GM21390 (cell line): Measurements from ENCODE around the gene MRPL54.

Experiments used
- ATAC-seq: cut with Tn5 transposase; IDR thresholded peaks from one replicate; pipeline ENCODE4 v1.9.1; 2021; ENCODE audit not compliant: unreplicated experiment

Gene MRPL54

DNA sequence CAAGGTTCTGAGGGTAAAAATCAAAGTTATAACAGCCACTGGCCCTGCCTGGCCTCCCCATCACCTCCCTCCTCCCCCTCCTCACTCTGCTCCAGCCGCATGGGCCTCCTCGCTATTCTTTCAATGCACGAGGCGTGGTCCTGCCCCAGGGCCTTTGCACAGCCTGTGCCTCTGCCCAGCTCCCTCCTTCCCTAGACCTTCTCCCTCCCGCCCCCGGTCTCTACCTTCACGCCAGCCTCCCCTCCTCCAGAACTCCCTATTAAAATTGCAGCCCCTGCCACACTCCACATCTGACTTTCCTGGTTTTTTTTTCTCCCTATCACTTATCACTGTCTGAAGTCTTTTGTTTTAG lies 6.2 kb downstream of the MRPL54 start:
- no peak for ATAC-seq

DNA sequence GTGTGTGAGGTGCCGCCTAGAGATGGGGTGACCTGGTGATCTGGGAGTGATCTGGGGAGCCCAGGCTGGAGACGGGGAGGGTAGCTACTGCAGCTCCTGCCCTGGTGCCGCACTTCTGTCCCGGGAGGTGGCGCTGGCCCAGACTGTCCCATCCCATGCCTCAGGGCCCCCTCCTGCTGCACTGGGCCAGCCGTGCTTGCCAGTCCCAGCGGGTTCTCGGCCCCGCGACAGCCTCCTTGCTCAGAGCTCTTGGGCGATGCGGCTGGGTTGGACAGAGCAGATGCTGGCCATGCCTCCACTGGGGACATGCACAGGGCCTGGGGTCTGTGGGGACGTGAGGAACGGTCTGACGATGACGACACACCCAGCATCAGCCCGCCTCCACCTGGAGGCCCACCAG lies 7.0 kb downstream of the MRPL54 start:
- ATAC-seq, result no peak

- ATAC-seq, result no peak
Observed at GRCh38 chr19:3770136-3770999, 7.9 kb downstream of the MRPL54 start.

- no peak for ATAC-seq
Observed at GRCh38 chr19:3771000-3771905, 8.8 kb downstream of the MRPL54 start.

DNA sequence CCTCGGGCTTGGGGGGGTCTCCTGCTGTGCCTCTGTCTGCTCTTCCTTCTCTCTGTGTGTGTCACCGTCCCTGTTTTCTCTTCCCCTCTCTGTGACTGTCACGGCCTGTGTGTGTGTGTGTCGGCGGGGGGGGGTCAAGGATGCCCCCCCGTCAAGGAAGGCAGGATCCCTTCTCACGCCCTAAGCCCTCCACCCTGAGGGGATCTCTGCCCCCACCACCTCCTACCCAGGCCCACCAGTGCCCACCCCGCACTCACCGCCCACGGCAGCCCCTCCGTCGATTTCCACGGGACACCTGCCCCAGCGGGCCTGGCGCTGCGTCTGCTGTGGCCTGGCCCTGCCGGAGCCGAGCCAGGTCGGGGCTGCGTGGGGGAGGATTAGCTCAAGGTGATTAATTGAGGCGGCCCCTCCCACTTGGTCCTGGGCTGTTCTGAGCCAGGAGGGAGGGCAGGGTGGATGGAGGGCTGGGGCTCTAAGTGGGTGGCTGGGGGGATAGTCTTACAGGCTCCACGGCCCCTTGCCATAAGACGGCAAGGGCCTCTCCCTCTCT lies 9.5 kb downstream of the MRPL54 start, which contains the start of gene RAX2:
Gene RAX2, minus strand, starts transcription at position 323 of the 550 bp plus-strand sequence. CDS start 486 bp downstream, outside the sequence.
- ATAC-seq, result no peak

DNA sequence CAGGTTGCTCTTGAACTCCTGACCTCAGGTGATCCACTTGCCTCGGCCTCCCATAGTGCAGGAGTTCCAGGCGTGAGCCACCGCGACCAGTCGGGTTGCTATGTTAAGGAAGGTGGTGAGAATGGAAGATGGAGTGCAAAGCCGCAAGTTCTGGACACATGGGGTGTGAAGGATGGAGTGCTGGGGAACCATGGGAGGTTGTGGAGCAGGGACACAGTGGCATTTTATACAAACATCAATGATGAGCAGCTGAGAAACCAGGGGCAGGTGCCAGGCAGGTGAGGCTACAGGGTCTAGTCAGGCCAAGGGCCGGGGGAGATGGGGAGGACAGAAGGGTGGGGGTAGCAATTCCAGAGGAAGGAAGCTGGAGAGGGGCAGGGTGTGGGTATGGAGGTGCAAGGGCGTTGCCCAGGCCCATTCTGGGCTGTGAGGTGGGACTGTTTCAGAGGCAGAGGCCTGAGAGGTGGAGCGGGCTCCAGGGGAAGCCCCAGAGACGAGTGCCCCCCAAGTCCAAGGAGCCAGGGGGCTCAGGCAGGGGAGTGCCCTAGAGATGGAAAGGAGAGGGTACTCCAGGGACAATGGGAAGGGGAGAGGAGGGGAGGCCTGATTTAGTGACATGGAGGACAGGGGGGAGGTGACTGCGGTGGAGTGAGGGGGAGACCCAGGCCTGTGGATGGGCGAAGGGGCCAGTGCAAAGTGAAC lies 11.5 kb downstream of the MRPL54 start:
- ATAC-seq, result no peak

DNA sequence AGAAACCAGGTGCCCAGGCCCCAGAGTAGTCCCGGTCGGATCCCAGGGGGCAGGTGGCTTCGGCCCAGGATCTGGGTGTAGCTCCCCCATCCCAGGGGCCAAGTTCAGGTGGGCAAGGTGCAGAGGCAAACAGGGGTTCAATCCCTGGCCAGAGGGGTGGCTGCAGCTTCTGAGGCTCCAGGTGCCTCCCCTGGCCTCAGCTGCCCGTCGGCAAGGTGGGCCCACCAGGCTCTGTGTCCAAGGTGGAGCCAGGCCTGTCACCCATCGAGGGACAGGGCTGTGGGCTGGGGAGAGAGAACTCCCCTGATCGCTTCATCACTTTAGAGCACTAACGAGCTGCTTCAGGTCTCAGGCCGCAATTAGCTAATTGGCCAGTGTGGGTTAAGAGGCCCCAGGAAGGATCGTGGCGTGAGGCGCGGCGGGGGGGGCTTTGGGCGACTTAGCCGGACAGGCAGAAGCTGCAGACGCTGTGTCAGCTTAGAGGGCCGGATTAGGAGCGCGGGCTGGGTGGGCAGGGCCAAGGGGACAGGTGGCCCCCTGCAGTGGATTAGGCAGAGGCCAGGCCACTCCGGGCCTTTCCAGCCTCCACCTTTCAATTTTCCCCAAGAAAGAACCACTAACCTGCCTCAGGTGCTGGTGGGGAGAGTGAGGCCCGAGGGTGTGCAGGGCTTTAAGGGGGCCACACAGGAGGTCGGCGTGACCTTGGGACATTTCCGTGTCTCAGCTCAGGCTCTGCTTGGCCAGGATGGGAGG lies 12.3 kb downstream of the MRPL54 start:
- ATAC-seq, result no peak

- no peak for ATAC-seq
Observed at GRCh38 chr19:3775374-3775711, 12.9 kb downstream of the MRPL54 start.

- no peak for ATAC-seq
Observed at GRCh38 chr19:3775831-3776230, 13.3 kb downstream of the MRPL54 start.

DNA sequence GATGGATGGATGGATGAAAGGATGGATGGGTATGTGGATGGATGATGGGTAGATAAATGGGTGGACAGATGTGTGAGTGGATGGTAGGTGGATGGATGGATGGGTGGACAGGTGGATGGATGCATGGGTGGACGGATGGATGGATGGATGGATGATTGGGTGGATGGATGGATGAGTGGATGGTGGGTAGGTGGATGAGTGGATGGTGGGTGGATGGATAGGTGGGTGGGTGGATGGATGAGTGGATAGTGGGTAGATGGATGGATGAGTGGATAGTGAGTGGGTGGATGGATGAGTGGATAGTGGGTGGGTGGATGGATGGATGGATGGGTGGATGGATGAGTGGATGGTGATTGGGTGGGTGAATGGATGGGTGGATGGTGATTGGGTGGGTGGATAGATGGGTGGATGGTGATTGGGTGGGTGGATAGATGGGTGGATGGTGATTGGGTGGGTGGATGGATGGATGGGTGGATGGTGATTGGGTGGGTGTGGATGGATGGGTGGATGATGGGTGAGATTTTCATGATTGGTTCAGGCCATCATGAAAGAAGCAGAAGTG lies 14.1 kb downstream of the MRPL54 start:
- ATAC-seq, result no peak

GRCh38 chr19:3778104-3778867 lies 15.8 kb downstream of the MRPL54 start:
- ATAC-seq, result no peak

- ATAC-seq, result no peak
Observed at GRCh38 chr19:3778899-3779723, 16.6 kb downstream of the MRPL54 start.

GRCh38 chr19:3780786-3781304 lies 18.4 kb downstream of the MRPL54 start:
- no peak for ATAC-seq

GRCh38 chr19:3781603-3782002 lies 19.1 kb downstream of the MRPL54 start:
- no peak for ATAC-seq

- ATAC-seq, result no peak
Observed at GRCh38 chr19:3782330-3782729, 19.8 kb downstream of the MRPL54 start.

- no peak for ATAC-seq
Observed at GRCh38 chr19:3782903-3783302, 20.4 kb downstream of the MRPL54 start.

GRCh38 chr19:3783660-3784584 lies 21.4 kb downstream of the MRPL54 start:
- ATAC-seq, result no peak
